Tibial nerve (tissue), 4 donors: Measurements from ENCODE around the gene PDK4.

Source experiments
- CTCF ChIP-seq, 5 experiments: fragments of 200-600 bp in 3 of 5; fragments of 450-650 bp in 2 of 5; sonication (generic) in 3 of 5; IDR thresholded peaks; one replicate each; pipeline ENCODE4 v1.5.1; 2016 to 2019; ENCODE audit warnings: antibody characterized with exemption in 5 of 5, mild to moderate bottlenecking in 3 of 5, moderate library complexity in 2 of 5
- EP300 ChIP-seq, 2 donors: sonication (generic); formaldehyde crosslinking; IDR thresholded peaks; one replicate each; pipeline ENCODE4 v1.6.1; 2017; ENCODE audit warnings: antibody characterized with exemption in 2 of 2, mild to moderate bottlenecking in 1 of 2
- POLR2A ChIP-seq, 2 donors: fragments of 450-650 bp; IDR thresholded peaks; one replicate each; pipeline ENCODE4 v1.6.1; 2017; ENCODE audit warnings: antibody characterized with exemption in 2 of 2, mild to moderate bottlenecking in 2 of 2, moderate library complexity in 2 of 2

GRCh38 chr7:95535662-95536061 is 60.7 kb downstream of the PDK4 start:
- TF ChIP-seq CTCF (IDR thresholded peaks at IDR 0.05) (no peak), POLR2A (IDR thresholded peaks at IDR 0.05) (no peak), EP300 (IDR thresholded peaks at IDR 0.05) (no peak)
